HG03342 (cell line): ENCODE measurements around the gene NID1.
"Not testable (repeated sequence)": the region's sequence is repeated elsewhere in the genome, so short reads cannot be mapped to it uniquely, and the experiment has no call there.

Experiments used
- ATAC-seq: cut with Tn5 transposase; IDR thresholded peaks from one replicate; pipeline ENCODE4 v1.9.1; 2021; ENCODE audit warnings: mild to moderate bottlenecking, moderate library complexity; ENCODE audit not compliant: unreplicated experiment

The NID1 gene

GRCh38 chr1:236096660-236097482 lies 32.0 kb upstream of the NID1 start:
- not testable (repeated sequence) for ATAC-seq

- ATAC-seq = no peak
Measured at GRCh38 chr1:236095705-236096520, 31.0 kb upstream of the NID1 start.

- ATAC-seq = no peak
Measured at GRCh38 chr1:236092899-236093298, 28.0 kb upstream of the NID1 start.

- ATAC-seq = no peak
Measured at GRCh38 chr1:236091933-236092318, 27.0 kb upstream of the NID1 start.

- no peak for ATAC-seq
Measured at GRCh38 chr1:236090741-236091147, 25.9 kb upstream of the NID1 start.

- ATAC-seq = no peak
Measured at GRCh38 chr1:236089046-236089773, 24.3 kb upstream of the NID1 start.

- ATAC-seq = no peak
Measured at GRCh38 chr1:236086537-236086936, 21.6 kb upstream of the NID1 start.

GRCh38 chr1:236085545-236086159 lies 20.8 kb upstream of the NID1 start:
- ATAC-seq = no peak

- ATAC-seq = no peak
Measured at GRCh38 chr1:236084386-236084730, 19.5 kb upstream of the NID1 start.

- ATAC-seq = no peak
Measured at GRCh38 chr1:236083650-236084385, 18.9 kb upstream of the NID1 start.

GRCh38 chr1:236082526-236082925 lies 17.6 kb upstream of the NID1 start:
- ATAC-seq = no peak

GRCh38 chr1:236081546-236082227 lies 16.8 kb upstream of the NID1 start:
- ATAC-seq = no peak

GRCh38 chr1:236079703-236080102 lies 14.8 kb upstream of the NID1 start:
- no peak for ATAC-seq

GRCh38 chr1:236078993-236079392 lies 14.1 kb upstream of the NID1 start:
- no peak for ATAC-seq

- ATAC-seq = not testable (repeated sequence)
Measured at GRCh38 chr1:236078077-236078476, 13.2 kb upstream of the NID1 start.

GRCh38 chr1:236075848-236076247 lies 11.0 kb upstream of the NID1 start:
- no peak for ATAC-seq

GRCh38 chr1:236073307-236073897 lies 8.5 kb upstream of the NID1 start:
- no peak for ATAC-seq

- no peak for ATAC-seq
Measured at GRCh38 chr1:236072001-236072400, 7.1 kb upstream of the NID1 start.

- no peak for ATAC-seq
Measured at GRCh38 chr1:236070753-236071152, 5.9 kb upstream of the NID1 start.
